Panc1 (cell line): ENCODE data around the gene CDK14. TPM values are rescaled to one million over a fixed set of nuclear protein-coding genes. Genes with fewer than 3 reads are reported as not detected.

Experiments used
- ATAC-seq: fragments of 200-7000 bp; cut with Tn5 transposase; 2 replicates; pipeline ENCODE4 v1.9.1; 2020; ENCODE audit warnings: mild to moderate bottlenecking, moderate library complexity
- BruUV-seq: library from RNA; stranded (reverse); fragments of 400-500 nt; replicated peaks from 2 replicates; lab custom pipeline; 2021; lab: Mats Ljungman, UMichigan
- CTCF ChIA-PET: fragments of 300-600 bp; sonication (Branson Sonifier 250); formaldehyde crosslinking; loops from one replicate; lab custom pipeline; 2022; ENCODE audit warnings: antibody characterized with exemption; lab: Charles Lee
- POLR2A ChIA-PET: fragments of 300-600 bp; sonication (Branson Sonifier 250); formaldehyde crosslinking; loops from one replicate; lab custom pipeline; 2022; ENCODE audit warnings: antibody characterized with exemption; lab: Charles Lee
- DNase-seq: peaks from one replicate; pipeline ENCODE4 v3.0.0-alpha.2; 2010; ENCODE audit warnings: low read depth, low spot score
- H3K27ac ChIP-seq: 2 replicates; pipeline ENCODE4 v1.5.1; 2011; ENCODE audit warnings: mild to moderate bottlenecking, low read length, inconsistent platforms
- H3K27me3 ChIP-seq: fragments of 200-500 bp; sonication (Bioruptor generic); 2 replicates; pipeline ENCODE4 v1.6.0; 2014; ENCODE audit warnings: low read length, inconsistent platforms; ENCODE audit not compliant: control insufficient read depth, insufficient read depth
- H3K36me3 ChIP-seq: fragments of 200-500 bp; sonication (Bioruptor generic); 2 replicates; pipeline ENCODE4 v1.5.1; 2014; ENCODE audit warnings: inconsistent platforms, mild to moderate bottlenecking, low read length, moderate library complexity; ENCODE audit not compliant: control insufficient read depth, insufficient read depth
- H3K4me1 ChIP-seq: 2 replicates; pipeline ENCODE4 v1.5.1; 2011; ENCODE audit warnings: inconsistent platforms, mild to moderate bottlenecking, low read length, moderate library complexity; ENCODE audit not compliant: control insufficient read depth, insufficient read depth
- H3K4me3 ChIP-seq, 2 experiments: 2 replicates each; pipeline ENCODE4 v1.5.1; 2011 to 2012; ENCODE audit warnings: low read depth in 2 of 2, low read length in 2 of 2, mild to moderate bottlenecking in 2 of 2, inconsistent platforms in 1 of 2, moderate library complexity in 1 of 2
- H3K9me3 ChIP-seq: fragments of 200-500 bp; sonication (Bioruptor generic); 2 replicates; pipeline ENCODE4 v1.5.1; 2014; ENCODE audit warnings: low read depth, mild to moderate bottlenecking, inconsistent platforms, low read length, moderate library complexity; ENCODE audit not compliant: control insufficient read depth, insufficient read depth
- CTCF ChIP-seq: fragments of 450-650 bp; IDR thresholded peaks from 2 replicates; pipeline ENCODE4 v1.5.1; 2017; ENCODE audit warnings: mild to moderate bottlenecking
- POLR2AphosphoS5 ChIP-seq: IDR thresholded peaks from 2 replicates; pipeline ENCODE4 v1.6.1; 2012; ENCODE audit warnings: mild to moderate bottlenecking, low read depth, low read length, moderate library complexity
- REST ChIP-seq, 2 experiments: IDR thresholded peaks; 2 replicates each; pipeline ENCODE4 v1.6.1; 2011 to 2012; ENCODE audit warnings: low read depth in 2 of 2, control low read depth in 1 of 2, low read length in 1 of 2, mild to moderate bottlenecking in 1 of 2, moderate library complexity in 1 of 2; ENCODE audit not compliant: insufficient read depth in 1 of 2
- SIN3A ChIP-seq: IDR thresholded peaks from 2 replicates; pipeline ENCODE4 v1.6.1; 2012; ENCODE audit warnings: low read depth, mild to moderate bottlenecking, low read length, moderate library complexity, borderline replicate concordance; ENCODE audit not compliant: insufficient read depth
- TCF7L2 ChIP-seq: IDR thresholded peaks from 2 replicates; pipeline ENCODE4 v1.6.1; 2011; ENCODE audit warnings: mild to moderate bottlenecking, low read depth, low read length, inconsistent platforms
- in situ Hi-C: cut with HindIII; loops from 2 replicates; pipeline ENCODE4 v1.10.0; 2016; ENCODE audit warnings: low sequenced_read_pairs, low pct_unique_long_range_greater_than_20kb
- intact Hi-C: fragments of 100-400 bp; cut with micrococcal nuclease; formaldehyde crosslinking; loops from one replicate; pipeline ENCODE4 v1.10.0; 2022; ENCODE audit not compliant: unreplicated experiment
- total RNA-seq: library from RNA; stranded (reverse); gene quantifications from one replicate; pipeline ENCODE4 v1.2.1, GENCODE V29; 2021; ENCODE audit not compliant: unreplicated experiment

Gene CDK14
- total RNA-seq, 1 experiment from 2014 or later, result 3.0 TPM

GRCh38 chr7:90988516-90988915 lies 392.4 kb downstream of the CDK14 start:
- no peak for ATAC-seq
- no peak for DNase-seq
- CTCF ChIA-PET, result no interaction called here
- no peak for TF ChIP-seq SIN3A
- no peak for TF ChIP-seq REST (IDR thresholded peaks at IDR 0.05; ENCODE audit: insufficient read depth in 1 of 2, low read depth in 2 of 2, low read length in 1 of 2)
- no peak for TF ChIP-seq CTCF
- Histone ChIP-seq H3K4me1 (no peaks in the 10 kb centered on the region), H3K27me3 (no peaks in the 10 kb centered on the region), H3K27ac (no peak overlapping the region), H3K4me3 (no peak overlapping the region), H3K9me3 (no peaks in the 10 kb centered on the region), H3K36me3 (no peaks in the 10 kb centered on the region)
- POLR2A ChIA-PET, result no interaction called here
- intact Hi-C loops, result no loop called here
- no TSS peak for BruUV-seq
- in situ Hi-C loops, result no loop called here

GRCh38 chr7:90988996-90989765 lies 393.1 kb downstream of the CDK14 start:
- TF ChIP-seq SIN3A, result no peak
- TF ChIP-seq REST (IDR thresholded peaks at IDR 0.05; ENCODE audit: insufficient read depth in 1 of 2, low read depth in 2 of 2, low read length in 1 of 2), result no peak
- TF ChIP-seq POLR2AphosphoS5, result no peak
- TF ChIP-seq CTCF, result no peak
- TF ChIP-seq TCF7L2, result no peak
- CTCF ChIA-PET, result no interaction called here
- Histone ChIP-seq H3K4me1 (no peaks in the 10 kb centered on the region), H3K9me3 (no peaks in the 10 kb centered on the region), H3K4me3 (no peak overlapping the region), H3K36me3 (no peaks in the 10 kb centered on the region), H3K27ac (no peak overlapping the region), H3K27me3 (no peaks in the 10 kb centered on the region)
- POLR2A ChIA-PET, result no interaction called here
- intact Hi-C loops (no loop called here), in situ Hi-C loops (no loop called here)
- no TSS peak for BruUV-seq
- DNase-seq, result no peak
- ATAC-seq, result no peak
